K562 (cell line): ENCODE data around the gene EML3. TPM values are rescaled to one million over a fixed set of nuclear protein-coding genes. Genes with fewer than 3 reads are reported as not detected.

Experiments used
- DIDO1 ChIP-seq: fragments of 450-650 bp; IDR thresholded peaks from 2 replicates; pipeline ENCODE4 v1.6.1; 2016; ENCODE audit warnings: low read depth, missing biosample characterization, missing genetic modification characterization
- FOXK1 ChIP-seq: sonication (generic); formaldehyde crosslinking; IDR thresholded peaks from 2 replicates; pipeline ENCODE4 v1.8.0; 2022; ENCODE audit warnings: missing genetic modification reagents, mild to moderate bottlenecking, borderline replicate concordance
- GATAD2B ChIP-seq: fragments of 450-650 bp; IDR thresholded peaks from 2 replicates; pipeline ENCODE4 v1.6.1; 2017; ENCODE audit warnings: mild to moderate bottlenecking, borderline replicate concordance
- ILF3 ChIP-seq: fragments of 450-650 bp; IDR thresholded peaks from 2 replicates; pipeline ENCODE4 v1.6.1; 2018; ENCODE audit warnings: antibody characterized with exemption, mild to moderate bottlenecking, moderate library complexity, borderline replicate concordance
- MBD2 ChIP-seq: sonication (generic); IDR thresholded peaks from 2 replicates; pipeline ENCODE4 v1.6.1; 2016; ENCODE audit warnings: low read depth, borderline replicate concordance
- NEUROD1 ChIP-seq: fragments of 150-350 bp; IDR thresholded peaks from 2 replicates; pipeline ENCODE4 v1.6.1; 2014; ENCODE audit warnings: borderline replicate concordance, low read length, low read depth; ENCODE audit not compliant: partially characterized antibody
- PTTG1 ChIP-seq: fragments of 450-650 bp; IDR thresholded peaks from 2 replicates; pipeline ENCODE4 v1.6.1; 2016; ENCODE audit warnings: low read depth, mild to moderate bottlenecking, missing genetic modification characterization, missing compliant biosample characterization
- RBM22 ChIP-seq: fragments of 200-400 bp; formaldehyde crosslinking; IDR thresholded peaks from 2 replicates; pipeline ENCODE4 v1.6.1; 2018; ENCODE audit warnings: low read length, low read depth; ENCODE audit not compliant: poor library complexity, severe bottlenecking
- SMAD1 ChIP-seq: fragments of 150-350 bp; IDR thresholded peaks from 2 replicates; pipeline ENCODE4 v1.6.1; 2014; ENCODE audit warnings: low read length, low read depth; ENCODE audit not compliant: partially characterized antibody
- SMAD3 ChIP-seq: fragments of 450-650 bp; formaldehyde crosslinking; conservative IDR thresholded peaks from 2 replicates; pipeline ENCODE4 v1.4.0; 2020; ENCODE audit warnings: mild to moderate bottlenecking
- SNRNP70 ChIP-seq: fragments of 200-400 bp; formaldehyde crosslinking; optimal IDR thresholded peaks from 2 replicates; pipeline ENCODE3; 2017; ENCODE audit warnings: low read depth, low read length
- SRSF9 ChIP-seq: fragments of 200-400 bp; formaldehyde crosslinking; IDR thresholded peaks from 2 replicates; pipeline ENCODE4 v1.6.1; 2017; ENCODE audit warnings: low read depth, low read length, borderline replicate concordance
- STAG1 ChIP-seq: sonication (generic); formaldehyde crosslinking; IDR thresholded peaks from 2 replicates; pipeline ENCODE4 v1.5.0; 2020; ENCODE audit warnings: missing genetic modification reagents, borderline replicate concordance
- TCFL5 ChIP-seq: fragments of 250-450 bp; sonication (Bioruptor Pico); conservative IDR thresholded peaks from 2 replicates; pipeline ENCODE4 v1.6.1; 2021; ENCODE audit warnings: mild to moderate bottlenecking, moderate library complexity, matching md5 sums
- ZBTB17 ChIP-seq: fragments of 450-650 bp; formaldehyde crosslinking; IDR thresholded peaks from 2 replicates; pipeline ENCODE4 v1.4.0; 2020; ENCODE audit warnings: mild to moderate bottlenecking
- ZFPM2 ChIP-seq: fragments of 250-450 bp; sonication (Bioruptor Pico); IDR thresholded peaks from 2 replicates; pipeline ENCODE4 v1.5.1; 2022; ENCODE audit warnings: mild to moderate bottlenecking
- ZNF263 ChIP-seq: sonication (generic); formaldehyde crosslinking; IDR thresholded peaks from 2 replicates; pipeline ENCODE4 v1.8.0; 2022; ENCODE audit warnings: mild to moderate bottlenecking, missing genetic modification reagents, borderline replicate concordance
- polyA plus RNA-seq, 8 experiments: library from polyadenylated mRNA; depleted of rRNA in 4 of 8; stranded (reverse) in 5 of 8; unstranded in 3 of 8; fragments of >200 nt; fragmentation: Nextera tagmentation in 2 of 8; fragmentation: Illumina TruSeq in 1 of 8; extraction: Ambion mirVana in 2 of 8; extraction: Trizol in 1 of 8; gene quantifications; 2 replicates each; pipeline versions ENCODE4 v1.2.1 to v1.2.3, GENCODE V29; 2011 to 2014; ENCODE audit warnings: inconsistent platforms in 1 of 8, missing spikeins in 1 of 8
- total RNA-seq, 7 experiments: library from RNA; depleted of rRNA in 6 of 7; stranded (reverse); fragments of >200 nt in 6 of 7; fragmentation: Illumina TruSeq in 2 of 7; extraction: Trizol in 2 of 7; gene quantifications; 2 replicates each; pipeline versions ENCODE4 v1.2.1 to v1.2.3, GENCODE V29; 2011 to 2021; ENCODE audit warnings: low replicate concordance in 1 of 7
- TF ChIP-seq, protein P1 (sequence below): fragments of 450-650 bp; IDR thresholded peaks from 2 replicates; pipeline ENCODE4 v1.6.1; 2016
- TF ChIP-seq, protein P2 (sequence below): fragments of 450-650 bp; IDR thresholded peaks from 2 replicates; pipeline ENCODE4 v1.6.1; 2016; ENCODE audit warnings: mild to moderate bottlenecking
- TF ChIP-seq, protein P3 (sequence below): fragments of 250-450 bp; sonication (Bioruptor Pico); IDR thresholded peaks from 2 replicates; pipeline ENCODE4 v1.5.0; 2021
- TF ChIP-seq, protein P4 (sequence below): sonication (generic); formaldehyde crosslinking; IDR thresholded peaks from 2 replicates; pipeline ENCODE4 v1.5.0; 2020; ENCODE audit warnings: missing genetic modification reagents

The EML3 gene
- total and polyA plus RNA-seq, 9 of the 15 experiments (the other 6 are each of a cell fraction or from before 2014, with no cell fraction given): 0.32 to 90.5 (median 26.4) TPM

DNA sequence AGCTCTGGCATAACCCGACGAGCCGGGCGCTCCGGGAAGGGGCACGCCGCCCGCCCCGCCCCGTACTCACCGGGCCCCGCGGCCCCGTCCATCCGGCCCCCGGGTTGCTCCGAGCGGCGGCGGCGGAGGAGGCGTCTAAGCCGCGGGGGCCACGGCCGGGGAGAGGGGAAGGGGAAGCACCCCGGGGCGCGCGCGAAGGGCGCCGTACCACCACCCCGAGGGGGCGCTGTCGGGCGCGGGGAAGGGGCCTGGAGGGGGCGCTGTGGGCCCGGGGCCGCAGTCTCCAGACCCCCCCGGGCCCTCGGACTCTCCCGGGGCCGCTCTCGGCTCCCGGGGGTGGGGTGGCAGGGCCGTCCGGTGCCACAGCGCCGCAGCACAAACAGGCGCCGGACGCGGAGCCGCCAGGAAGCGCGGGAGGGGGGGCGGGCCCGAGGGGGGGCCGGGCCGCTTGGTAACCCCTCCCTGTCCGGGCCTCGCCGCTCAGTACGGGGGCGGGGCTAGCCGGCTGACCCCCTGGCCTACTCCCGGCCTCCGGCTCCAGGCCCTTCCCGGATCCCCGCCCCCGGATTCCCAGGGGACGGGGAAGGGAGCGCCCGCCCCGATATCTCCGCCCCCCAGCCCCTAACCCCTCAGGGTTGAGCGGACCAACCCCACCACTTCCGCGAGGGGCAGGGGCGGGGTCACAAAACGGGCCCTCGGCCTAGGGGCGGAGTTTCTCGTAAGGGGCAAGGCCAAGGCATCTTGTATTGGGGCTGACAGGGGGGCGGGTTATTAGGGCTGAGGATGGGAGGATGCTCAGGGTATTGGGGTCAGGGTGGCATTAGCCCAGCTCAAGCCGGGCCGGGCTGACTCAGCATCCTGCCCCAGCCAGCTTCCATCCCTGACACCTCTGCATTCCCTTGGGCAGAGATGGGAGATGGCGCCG lies at the start of gene EML3, which contains the start of gene ROM1 (continued):
- TF ChIP-seq, protein P1, sequence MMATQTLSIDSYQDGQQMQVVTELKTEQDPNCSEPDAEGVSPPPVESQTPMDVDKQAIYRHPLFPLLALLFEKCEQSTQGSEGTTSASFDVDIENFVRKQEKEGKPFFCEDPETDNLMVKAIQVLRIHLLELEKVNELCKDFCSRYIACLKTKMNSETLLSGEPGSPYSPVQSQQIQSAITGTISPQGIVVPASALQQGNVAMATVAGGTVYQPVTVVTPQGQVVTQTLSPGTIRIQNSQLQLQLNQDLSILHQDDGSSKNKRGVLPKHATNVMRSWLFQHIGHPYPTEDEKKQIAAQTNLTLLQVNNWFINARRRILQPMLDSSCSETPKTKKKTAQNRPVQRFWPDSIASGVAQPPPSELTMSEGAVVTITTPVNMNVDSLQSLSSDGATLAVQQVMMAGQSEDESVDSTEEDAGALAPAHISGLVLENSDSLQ: peak; percentile 53
- no peak for TF ChIP-seq ZFPM2
- TF ChIP-seq ILF3: peak; percentile 86; the same call in 1 of the 2 replicates
- no peak for TF ChIP-seq SMAD3 (CRISPR knock-in tag)
- peak; percentile 63 for TF ChIP-seq RBM22
- TF ChIP-seq PTTG1 (tag): no peak
- TF ChIP-seq MBD2: 0 out of 2 replicates have a peak, but pooled peaks have one; percentile 5
- TF ChIP-seq ZNF263 (CRISPR knock-in tag): no peak; the same call in 1 of the 2 replicates
- TF ChIP-seq, protein P2, sequence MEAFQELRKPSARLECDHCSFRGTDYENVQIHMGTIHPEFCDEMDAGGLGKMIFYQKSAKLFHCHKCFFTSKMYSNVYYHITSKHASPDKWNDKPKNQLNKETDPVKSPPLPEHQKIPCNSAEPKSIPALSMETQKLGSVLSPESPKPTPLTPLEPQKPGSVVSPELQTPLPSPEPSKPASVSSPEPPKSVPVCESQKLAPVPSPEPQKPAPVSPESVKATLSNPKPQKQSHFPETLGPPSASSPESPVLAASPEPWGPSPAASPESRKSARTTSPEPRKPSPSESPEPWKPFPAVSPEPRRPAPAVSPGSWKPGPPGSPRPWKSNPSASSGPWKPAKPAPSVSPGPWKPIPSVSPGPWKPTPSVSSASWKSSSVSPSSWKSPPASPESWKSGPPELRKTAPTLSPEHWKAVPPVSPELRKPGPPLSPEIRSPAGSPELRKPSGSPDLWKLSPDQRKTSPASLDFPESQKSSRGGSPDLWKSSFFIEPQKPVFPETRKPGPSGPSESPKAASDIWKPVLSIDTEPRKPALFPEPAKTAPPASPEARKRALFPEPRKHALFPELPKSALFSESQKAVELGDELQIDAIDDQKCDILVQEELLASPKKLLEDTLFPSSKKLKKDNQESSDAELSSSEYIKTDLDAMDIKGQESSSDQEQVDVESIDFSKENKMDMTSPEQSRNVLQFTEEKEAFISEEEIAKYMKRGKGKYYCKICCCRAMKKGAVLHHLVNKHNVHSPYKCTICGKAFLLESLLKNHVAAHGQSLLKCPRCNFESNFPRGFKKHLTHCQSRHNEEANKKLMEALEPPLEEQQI: no peak
- no peak; the same call in 1 of the 2 replicates for TF ChIP-seq GATAD2B
- TF ChIP-seq, protein P3, sequence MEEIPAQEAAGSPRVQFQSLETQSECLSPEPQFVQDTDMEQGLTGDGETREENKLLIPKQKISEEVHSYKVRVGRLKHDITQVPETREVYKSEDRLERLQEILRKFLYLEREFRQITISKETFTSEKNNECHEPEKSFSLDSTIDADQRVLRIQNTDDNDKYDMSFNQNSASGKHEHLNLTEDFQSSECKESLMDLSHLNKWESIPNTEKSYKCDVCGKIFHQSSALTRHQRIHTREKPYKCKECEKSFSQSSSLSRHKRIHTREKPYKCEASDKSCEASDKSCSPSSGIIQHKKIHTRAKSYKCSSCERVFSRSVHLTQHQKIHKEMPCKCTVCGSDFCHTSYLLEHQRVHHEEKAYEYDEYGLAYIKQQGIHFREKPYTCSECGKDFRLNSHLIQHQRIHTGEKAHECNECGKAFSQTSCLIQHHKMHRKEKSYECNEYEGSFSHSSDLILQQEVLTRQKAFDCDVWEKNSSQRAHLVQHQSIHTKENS (CRISPR knock-in tag): no peak
- TF ChIP-seq SNRNP70: no peak
- no peak for TF ChIP-seq SMAD1
- TF ChIP-seq DIDO1 (tag): no peak
- TF ChIP-seq STAG1 (CRISPR knock-in tag): no peak
- TF ChIP-seq FOXK1 (CRISPR knock-in tag): no peak
- TF ChIP-seq TCFL5 (CRISPR knock-in tag): no peak
- no peak for TF ChIP-seq SRSF9
- no peak for TF ChIP-seq NEUROD1
- no peak for TF ChIP-seq ZBTB17 (CRISPR knock-in tag)
- TF ChIP-seq, protein P4, sequence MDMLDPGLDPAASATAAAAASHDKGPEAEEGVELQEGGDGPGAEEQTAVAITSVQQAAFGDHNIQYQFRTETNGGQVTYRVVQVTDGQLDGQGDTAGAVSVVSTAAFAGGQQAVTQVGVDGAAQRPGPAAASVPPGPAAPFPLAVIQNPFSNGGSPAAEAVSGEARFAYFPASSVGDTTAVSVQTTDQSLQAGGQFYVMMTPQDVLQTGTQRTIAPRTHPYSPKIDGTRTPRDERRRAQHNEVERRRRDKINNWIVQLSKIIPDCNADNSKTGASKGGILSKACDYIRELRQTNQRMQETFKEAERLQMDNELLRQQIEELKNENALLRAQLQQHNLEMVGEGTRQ: no peak
